Measurements from ENCODE around the gene ACSL5.

GRCh38 chr10:112409755-112410154 is 35.8 kb downstream of the ACSL5 start:
- TF ChIP-seq CTCF (IDR thresholded peaks at IDR 0.05) (no peak), POLR2A (IDR thresholded peaks at IDR 0.05) (no peak)
